LNCAP (cell line): ENCODE measurements around the gene NIT1.

Experiments
- TF ChIP-seq, protein P1 (sequence below): fragments of 450-650 bp; IDR thresholded peaks from 2 replicates; pipeline ENCODE4 v1.5.1; 2017; ENCODE audit warnings: mild to moderate bottlenecking

Gene NIT1

DNA sequence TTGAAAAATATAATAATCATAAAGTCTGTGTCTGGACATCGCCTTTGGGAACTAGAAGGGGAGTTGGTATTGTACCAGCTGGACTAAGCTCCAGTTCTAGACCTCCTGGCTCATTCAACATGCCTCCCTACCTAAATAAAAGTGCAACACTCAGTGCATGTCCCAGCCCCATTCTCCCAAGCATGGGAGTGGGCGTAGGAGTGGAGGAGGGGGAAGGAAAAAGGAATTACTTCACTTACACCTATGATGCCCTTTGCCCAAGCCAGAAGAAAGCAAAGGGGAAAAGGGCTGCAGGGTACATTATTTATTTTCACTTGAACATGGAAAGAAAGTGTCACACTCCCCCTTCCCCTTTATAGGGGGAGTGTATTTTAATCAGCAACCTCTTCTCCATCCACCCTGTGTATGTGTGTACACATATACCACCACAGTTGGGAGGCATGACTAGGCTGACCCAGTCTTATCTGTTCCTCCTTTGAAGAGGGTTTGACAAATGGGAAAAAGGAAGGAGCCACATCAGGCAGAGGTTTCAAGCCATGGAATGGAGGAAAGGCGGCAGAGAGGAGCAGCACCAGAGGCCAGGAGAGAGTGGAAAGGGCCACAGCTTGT lies 3.2 kb downstream of the NIT1 start:
- TF ChIP-seq, protein P1, sequence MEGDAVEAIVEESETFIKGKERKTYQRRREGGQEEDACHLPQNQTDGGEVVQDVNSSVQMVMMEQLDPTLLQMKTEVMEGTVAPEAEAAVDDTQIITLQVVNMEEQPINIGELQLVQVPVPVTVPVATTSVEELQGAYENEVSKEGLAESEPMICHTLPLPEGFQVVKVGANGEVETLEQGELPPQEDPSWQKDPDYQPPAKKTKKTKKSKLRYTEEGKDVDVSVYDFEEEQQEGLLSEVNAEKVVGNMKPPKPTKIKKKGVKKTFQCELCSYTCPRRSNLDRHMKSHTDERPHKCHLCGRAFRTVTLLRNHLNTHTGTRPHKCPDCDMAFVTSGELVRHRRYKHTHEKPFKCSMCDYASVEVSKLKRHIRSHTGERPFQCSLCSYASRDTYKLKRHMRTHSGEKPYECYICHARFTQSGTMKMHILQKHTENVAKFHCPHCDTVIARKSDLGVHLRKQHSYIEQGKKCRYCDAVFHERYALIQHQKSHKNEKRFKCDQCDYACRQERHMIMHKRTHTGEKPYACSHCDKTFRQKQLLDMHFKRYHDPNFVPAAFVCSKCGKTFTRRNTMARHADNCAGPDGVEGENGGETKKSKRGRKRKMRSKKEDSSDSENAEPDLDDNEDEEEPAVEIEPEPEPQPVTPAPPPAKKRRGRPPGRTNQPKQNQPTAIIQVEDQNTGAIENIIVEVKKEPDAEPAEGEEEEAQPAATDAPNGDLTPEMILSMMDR = no peak

DNA sequence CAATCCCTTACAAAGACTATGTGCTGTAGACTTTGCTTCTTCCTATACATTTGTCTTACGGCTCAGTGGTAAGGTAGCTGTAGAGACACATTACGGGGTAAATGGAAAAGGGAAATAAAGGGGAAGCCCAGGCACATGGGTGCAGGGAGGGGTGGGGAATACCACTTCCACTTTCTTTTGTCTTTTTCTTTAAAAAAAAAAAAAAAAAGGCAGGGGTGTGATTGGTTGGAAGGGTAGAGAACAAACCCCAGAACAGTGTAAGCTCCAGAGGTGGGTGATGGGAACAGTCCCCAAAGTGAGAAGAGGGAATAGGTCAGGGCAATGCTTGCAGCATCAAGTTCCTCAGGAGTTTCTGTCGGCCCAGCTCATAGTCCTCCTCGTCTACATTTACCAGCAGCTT lies 3.9 kb downstream of the NIT1 start:
- TF ChIP-seq, protein P1 = no peak

DNA sequence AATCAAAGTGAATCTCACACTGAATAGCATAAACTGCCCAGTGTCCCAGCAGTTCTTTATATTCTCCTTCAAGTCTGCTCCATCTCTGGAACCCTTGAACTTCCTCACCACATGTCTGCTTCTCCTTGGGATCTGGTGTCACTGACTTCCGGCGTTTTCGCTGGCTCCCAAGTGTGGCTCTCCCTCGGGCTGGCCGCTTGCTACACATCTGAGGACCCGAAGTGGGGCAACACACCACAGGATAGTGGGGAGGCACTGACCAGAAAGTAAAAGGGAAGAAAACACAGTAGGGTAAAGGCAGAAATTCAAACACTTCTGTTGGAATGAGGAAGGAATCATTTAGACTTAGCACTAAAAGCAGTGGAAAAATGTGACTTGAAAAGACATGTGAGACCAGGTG lies 5.1 kb downstream of the NIT1 start:
- TF ChIP-seq, protein P1 = no peak

- TF ChIP-seq, protein P1 = no peak
Observed at GRCh38 chr1:161127649-161128048, 9.7 kb downstream of the NIT1 start.

- TF ChIP-seq, protein P1 = no peak
Observed at GRCh38 chr1:161128591-161129420, 10.9 kb downstream of the NIT1 start.

GRCh38 chr1:161130266-161130665 lies 12.4 kb downstream of the NIT1 start:
- TF ChIP-seq, protein P1 = no peak

GRCh38 chr1:161131523-161132409 lies 13.9 kb downstream of the NIT1 start:
- TF ChIP-seq, protein P1 = no peak
